GM21423 (cell line): Measurements from ENCODE around the gene PIAS2.
"Not testable (repeated sequence)": the region's sequence is repeated elsewhere in the genome, so short reads cannot be mapped to it uniquely, and the experiment has no call there.

ENCODE experiments used
- ATAC-seq: cut with Tn5 transposase; IDR thresholded peaks from one replicate; pipeline ENCODE4 v1.9.1; 2021; ENCODE audit warnings: mild to moderate bottlenecking, moderate library complexity; ENCODE audit not compliant: unreplicated experiment

The PIAS2 gene

DNA sequence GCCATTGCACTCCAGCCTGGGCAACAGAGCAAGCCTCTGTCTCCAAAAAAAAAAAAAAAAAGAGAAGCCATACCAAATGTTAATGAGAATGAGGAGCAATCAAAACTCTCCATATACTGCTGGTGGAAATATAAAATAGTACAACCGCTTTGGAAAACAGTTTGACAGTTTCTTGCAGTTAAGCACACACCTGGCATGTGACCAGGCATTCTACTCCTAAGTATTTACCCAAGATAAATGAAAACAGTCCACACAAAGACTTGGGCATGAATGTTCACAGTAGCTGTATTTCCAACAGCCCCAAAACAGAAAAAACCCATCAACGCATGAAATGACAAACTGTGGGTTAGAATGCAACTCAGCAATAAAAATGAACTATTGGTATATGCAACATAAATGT is 84.5 kb downstream of the PIAS2 start:
- no peak for ATAC-seq

DNA sequence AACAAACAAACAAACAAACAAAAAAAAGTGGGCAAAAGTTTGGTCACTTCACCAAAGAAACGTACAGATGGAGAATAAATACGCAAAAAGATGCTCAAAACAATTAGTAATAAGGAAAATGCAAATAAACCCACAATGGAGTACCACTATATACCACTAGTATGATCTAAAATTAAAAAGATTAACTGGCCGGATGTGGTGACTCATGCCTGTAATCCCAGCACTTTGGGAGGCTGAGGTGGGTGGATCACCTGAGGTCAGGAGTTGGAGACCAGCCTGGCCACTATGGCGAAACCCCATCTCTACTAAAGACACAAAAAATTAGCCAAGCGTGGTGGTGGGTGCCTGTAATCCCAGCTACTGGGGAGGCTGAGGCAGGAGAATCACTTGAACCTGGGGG is 84.9 kb downstream of the PIAS2 start:
- not testable (repeated sequence) for ATAC-seq

DNA sequence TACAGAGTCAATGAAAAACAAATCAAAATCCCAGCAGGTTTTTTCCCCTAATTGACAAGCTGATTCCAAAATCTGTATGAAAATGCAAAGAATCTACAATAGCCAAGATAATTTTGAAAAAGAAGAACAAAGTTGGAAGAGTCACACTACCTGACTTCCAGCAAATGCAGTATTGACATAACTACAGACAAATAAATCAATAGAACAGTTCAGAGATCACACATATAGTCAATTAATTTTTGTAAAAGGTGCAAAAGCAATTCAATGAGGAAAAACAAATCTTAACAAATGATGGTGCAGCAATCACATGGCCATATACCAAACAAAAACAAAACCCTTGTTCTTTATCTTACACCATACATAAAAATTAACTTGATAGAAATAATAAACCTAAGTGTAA is 85.9 kb downstream of the PIAS2 start:
- ATAC-seq: no peak

DNA sequence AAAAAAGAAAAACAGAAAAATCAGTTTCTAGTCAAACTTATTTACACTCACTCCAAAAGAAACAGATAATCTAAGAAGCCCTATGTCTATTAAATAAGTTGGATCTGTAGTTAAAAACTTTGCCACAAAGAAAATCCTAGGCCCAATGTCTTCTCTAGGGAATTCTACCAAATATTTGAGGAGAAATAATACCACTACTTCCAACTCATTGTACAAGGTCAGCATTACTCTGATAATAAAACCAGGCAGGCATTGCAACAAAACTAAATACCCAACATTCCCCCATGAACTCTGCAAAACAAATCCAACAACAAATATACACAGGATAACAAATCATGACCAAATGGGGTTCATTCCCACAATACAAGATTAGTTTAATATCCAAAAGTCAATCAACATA is 86.7 kb downstream of the PIAS2 start:
- no peak for ATAC-seq

DNA sequence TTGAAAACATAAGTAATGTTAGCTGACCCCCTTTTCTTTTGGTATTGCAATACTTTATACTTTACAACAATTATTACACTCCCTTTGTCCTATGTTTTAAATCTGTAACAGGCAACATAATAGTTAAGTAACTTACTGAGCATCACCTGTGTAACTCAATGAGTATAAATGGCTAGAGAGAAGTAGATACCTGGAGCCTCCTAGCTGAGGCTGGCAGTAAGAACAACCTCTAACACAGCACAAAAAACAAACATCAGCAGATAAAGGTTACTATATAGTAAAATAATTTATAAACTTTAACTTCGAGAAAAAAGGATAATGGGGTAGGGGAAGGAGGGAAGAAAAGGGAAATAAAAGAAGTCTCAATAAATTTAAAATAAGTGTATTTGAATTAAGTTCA is 87.4 kb downstream of the PIAS2 start:
- ATAC-seq: no peak

DNA sequence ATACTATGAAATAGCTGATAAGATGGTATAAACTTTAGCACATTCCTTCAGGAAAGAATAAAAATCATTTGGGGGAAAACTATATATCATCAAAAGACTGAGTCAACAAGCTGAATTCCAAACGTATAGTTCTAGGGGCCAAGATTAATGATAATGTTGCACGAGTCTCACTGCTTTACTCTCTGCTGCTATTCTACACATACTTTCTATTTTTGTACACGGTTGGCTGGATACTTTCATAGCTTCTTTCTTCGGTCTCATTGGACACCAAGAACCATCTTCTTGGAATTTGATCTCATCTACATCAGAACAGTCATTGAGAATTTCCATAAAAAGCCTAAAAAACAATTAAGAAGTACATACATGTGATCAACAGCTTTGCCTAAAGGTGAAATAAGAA is 87.8 kb downstream of the PIAS2 start:
- no peak for ATAC-seq

DNA sequence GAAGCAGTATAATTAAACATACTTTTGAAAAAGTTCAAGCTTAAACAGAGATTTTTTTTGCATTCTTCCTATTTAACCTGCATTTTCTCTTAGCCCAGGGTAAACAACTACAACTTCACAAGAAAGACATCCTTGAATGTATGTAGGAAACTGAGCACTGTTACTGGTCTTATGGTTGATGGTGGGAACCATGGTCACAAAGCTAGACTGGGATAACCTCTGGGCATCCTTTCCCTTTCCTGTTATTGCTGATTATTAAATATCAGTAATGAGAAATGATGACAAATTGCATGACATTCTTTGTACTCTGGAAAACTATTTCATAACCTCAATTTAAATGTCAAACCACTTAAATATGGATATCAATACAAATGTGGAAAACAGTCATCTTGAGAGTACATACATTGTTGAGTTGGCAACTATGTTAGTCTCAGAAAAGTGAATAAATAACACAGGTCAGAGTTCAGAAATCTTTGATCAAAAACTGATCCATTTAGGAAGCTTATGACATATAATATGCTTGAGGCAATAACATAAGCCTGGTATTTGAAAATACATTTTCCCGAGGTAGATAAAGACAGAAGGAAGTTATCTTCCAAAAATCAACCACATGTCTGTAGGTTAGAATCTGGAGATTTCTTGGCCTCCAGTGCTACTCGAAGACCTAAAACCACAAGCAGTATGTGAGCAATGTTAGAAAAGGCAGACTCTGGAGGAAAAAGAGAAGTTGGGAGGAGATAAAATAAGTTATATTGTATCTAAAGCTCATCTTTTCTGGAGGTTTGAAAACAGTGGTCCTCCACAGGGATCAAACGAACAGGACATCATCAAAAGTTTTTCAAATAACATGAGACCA is 95.2 kb downstream of the PIAS2 start:
- no peak for ATAC-seq

DNA sequence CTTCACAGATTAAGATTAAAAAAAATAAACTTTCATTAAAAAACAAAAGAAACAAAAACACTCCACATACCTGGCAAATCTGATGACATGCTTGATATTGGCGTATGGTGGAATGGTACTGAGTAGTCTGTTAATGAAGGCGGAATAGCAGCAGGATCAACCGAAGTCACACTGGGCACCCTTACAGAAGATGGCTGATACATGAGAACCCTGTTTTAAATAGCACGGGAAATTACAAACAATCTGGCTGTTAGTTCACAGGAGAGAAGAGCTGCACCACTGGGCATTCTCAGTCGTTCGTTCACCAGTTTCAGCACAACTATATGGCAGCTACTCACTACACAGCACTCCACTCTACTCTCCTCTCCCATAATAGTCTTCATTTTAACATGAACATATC is 96.4 kb downstream of the PIAS2 start:
- no peak for ATAC-seq

DNA sequence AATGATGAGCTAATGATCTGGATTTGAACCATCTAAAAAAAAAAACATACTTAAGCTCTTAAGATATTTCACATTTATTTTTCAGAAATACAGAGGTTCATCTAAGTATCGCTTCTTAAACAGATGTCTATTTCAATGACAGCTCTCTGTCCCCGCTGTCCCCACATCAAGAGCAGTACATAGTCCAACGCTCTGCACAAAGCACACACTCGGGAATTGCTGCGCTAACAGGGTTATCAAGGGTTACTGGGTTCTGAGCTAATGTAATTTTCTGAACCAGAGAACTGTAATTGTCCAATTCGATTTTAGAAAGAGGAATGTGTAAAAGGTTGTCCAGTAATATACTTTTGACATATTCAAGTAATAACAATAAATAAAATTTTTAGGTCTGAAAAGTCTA is 101.6 kb downstream of the PIAS2 start:
- no peak for ATAC-seq

DNA sequence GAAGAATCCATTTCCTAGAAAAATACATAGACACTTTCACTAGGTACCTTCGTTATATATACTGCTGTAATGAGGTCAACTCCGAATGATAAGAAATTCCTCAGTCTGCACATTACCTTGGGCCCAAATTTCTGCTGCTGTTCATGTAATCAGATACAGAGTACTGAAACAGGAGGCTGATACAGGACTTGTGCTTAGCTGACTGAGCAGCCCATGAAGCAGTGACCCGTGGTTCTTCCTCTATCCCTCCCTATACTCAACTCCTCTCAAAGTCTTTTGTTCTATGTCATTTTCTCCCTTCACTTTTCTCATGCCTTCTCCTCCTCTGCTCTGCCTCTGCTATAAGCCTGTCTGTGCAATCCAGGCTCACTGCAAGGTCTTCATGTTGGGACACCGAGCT is 102.9 kb downstream of the PIAS2 start:
- no peak for ATAC-seq

DNA sequence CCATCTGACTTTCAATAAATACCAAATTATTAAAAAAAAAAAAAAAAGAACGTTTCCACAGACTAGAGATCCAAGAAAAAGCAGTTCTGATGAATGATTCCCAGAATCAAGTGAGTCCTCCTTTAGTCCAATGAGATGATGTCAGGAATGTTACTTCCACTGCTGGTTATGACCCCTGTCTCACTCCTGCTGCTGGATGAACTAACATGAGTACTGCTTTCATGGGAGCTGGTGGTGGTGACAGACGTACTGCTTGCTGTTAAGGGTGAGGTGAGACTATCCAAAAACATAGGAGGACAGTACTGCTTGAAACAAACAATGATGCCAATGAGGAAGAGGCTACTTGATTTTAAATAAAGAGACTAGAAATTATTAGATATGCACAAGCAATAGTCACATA is 105.0 kb downstream of the PIAS2 start:
- ATAC-seq: no peak

DNA sequence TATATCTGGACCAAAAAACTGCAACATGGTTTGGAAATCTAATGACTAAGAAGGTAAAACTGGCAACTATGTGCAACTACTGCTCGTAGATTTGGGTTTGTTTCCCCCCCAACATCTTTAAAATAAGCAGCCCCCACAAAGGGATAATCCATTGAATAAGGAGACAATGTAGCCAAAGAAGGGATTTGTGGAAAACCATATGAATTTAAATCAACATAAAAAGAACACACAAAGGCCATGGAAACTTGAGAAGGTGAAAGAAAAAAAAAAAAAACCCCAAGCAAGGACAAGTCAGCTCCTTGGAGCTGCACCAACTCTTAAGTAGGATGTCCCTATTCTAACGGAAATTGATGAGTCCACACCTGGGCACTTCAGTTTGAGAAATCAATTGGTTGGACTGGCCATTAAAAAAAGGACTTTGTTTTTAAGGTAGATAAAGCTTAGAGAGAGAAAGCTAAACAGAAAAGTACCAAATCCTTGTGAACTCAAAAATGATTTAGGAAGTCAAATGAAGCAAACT is 106.8 kb downstream of the PIAS2 start:
- ATAC-seq: no peak

DNA sequence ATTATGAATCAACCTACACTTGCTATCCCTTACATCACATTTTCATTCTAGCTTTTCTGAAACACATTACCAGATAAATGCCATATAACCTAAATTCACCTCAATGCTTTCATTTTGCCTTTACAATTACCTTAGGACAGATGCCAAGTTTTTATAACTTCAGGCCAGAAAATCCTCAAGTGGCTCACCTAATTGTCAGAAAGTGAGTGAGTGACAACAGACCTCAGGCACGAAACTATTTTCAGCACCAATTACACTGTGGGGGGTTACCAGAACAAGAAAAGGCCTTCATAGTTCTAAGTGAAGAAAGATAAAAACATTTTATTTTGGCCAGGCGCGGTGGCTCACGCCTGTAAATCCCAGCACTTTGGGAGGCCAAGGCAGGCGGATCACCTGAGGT is 108.2 kb downstream of the PIAS2 start:
- ATAC-seq: no peak

DNA sequence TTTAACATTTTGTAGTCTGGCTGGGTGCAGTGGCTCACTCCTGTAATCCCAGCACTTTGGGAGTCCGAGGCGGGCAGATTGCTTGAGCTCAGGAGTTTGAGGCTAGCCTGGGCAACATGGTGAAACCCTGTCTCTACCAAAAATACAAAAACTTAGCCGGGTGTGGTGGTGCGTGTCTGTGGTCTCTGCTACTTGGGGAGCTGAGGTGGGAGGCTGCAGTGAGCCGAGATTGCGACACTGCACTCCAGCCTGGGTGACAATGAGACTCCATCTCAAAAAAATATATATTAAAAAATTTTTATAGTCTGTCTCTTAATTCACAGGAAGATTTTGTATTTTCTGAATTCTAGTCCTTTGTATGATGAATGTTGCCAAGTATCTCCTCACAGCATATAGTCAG is 121.4 kb downstream of the PIAS2 start:
- ATAC-seq: not testable (repeated sequence)

DNA sequence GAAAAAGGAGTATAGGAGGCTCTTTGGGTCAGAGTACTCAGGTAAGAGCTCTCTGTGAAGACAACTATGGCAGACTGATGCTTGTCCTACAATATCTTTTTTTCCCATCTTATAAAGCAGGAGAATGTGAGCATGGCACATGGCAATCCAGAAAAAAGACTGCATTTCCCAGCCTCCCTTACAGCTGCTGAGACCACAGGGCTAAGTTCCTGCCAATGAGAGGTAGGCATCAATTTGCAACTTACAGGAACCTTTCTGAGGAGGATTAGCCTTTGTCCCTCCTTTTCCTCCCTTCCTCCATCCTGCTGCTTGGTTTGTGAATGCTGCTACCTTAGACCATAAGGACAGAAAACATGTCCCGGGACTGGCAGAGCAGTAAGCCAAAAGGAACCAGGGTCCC is 122.7 kb downstream of the PIAS2 start:
- no peak for ATAC-seq

DNA sequence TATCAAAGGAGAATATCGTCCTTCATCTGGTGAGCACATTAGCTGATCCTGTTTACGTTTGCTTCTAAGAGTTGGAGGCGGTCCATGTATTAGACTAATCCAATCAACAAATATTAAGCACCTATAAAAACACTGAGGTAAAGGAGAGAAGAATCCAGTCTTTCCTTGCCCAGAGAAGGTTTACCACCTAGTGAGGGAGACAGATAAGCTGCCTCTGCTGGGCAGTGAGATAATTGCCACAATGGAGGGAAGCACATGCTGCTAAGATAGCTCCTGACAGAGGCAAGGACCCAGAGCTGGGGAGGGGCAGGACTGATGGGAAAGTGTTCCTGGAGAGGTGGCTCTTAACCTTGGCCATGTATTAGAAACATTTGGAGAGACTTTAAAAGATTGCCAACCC is 123.7 kb downstream of the PIAS2 start:
- ATAC-seq: no peak

DNA sequence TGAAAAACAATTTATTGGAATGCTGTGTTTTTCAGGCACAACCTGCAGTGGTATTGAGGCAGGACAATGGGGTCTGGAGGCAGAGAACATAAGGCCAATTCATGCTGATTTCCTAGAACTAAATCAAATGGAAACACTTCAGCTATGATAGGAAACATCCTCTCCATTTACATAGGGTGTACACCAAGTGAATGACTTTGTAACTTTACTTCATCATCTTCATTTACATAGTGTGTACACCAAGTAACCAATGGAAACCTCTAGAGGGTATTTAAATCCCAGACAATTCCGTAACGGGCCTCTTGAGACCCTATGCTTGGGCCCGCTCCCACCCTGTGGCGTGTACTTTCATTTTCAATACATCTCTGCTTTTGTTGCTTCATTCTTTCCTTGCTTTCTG is 128.2 kb downstream of the PIAS2 start:
- ATAC-seq: no peak

DNA sequence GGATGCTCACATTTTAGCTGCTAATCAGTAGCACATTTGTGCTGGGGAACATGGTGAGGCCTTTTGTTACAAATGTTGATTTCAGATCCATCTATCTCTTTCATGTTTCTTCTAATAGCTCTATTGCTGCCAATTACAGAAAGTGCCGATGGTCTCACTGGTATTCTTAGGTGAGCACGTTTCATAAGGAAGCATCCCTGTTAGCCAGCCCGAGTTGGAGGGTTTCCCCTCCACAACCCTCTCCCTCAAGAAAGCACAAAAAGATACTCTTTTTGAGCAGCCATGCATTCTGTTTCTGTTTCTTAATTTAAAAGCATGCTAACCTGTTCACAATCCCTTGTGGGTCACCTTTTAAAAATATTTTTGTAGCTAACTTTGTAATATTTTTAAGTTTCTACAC is 129.6 kb downstream of the PIAS2 start:
- ATAC-seq: no peak

DNA sequence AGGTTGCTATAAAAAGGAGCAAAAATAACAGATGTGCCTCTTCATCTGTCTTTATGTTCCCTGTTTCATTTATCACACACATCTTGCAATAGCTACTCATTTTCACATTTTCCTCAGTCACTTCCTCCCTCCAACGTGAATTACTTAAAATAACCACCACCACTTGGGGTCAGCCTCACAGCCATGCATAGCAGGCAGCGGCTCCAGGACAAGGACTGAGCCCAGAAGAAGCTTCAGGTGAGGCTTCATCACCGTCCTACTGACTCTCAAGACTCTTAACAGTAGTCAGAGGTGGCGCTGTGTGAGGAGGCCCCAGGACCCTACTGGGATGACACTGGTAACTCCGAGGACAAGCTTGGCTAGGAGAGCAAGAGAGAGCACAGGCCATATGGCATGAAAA is 144.9 kb downstream of the PIAS2 start:
- ATAC-seq: no peak

DNA sequence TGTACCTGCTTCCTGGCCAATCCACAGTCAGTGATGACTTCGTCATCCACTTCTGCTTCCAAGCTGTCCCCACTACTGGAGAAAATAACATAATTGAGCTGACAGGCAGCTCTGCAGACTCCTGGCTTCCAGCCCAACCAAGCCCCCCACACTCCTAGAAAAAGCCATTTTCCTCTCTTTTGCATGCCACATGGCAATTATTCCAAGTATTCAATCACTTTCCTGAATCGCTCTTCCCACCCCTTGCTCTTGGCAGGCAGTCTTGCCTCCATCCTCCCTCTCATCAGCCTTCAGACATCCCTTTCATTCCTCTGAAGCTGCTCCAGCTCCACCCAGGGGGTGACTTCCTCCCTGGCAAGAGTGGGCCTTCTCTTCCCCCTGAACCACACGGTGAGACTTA is 146.2 kb downstream of the PIAS2 start:
- ATAC-seq: no peak

DNA sequence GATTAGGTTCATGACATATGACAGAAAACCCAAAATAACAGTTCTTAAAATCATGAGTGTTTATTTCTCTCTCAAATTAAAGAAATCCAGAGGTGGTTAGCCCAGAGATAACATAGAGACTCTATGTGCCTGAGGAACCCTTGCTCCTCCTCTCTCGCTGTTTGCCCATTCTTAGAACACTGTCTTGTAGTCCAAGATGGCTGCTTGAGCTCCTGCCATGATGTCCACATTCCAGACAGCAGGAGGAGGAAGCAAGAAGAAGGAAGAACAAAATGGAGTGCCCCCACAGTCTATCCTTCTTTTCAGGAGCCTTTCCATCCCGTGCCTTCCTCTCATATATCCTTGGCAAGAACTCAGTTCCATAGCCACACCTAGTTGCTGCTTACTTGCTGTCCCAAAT is 146.6 kb downstream of the PIAS2 start:
- ATAC-seq: no peak

DNA sequence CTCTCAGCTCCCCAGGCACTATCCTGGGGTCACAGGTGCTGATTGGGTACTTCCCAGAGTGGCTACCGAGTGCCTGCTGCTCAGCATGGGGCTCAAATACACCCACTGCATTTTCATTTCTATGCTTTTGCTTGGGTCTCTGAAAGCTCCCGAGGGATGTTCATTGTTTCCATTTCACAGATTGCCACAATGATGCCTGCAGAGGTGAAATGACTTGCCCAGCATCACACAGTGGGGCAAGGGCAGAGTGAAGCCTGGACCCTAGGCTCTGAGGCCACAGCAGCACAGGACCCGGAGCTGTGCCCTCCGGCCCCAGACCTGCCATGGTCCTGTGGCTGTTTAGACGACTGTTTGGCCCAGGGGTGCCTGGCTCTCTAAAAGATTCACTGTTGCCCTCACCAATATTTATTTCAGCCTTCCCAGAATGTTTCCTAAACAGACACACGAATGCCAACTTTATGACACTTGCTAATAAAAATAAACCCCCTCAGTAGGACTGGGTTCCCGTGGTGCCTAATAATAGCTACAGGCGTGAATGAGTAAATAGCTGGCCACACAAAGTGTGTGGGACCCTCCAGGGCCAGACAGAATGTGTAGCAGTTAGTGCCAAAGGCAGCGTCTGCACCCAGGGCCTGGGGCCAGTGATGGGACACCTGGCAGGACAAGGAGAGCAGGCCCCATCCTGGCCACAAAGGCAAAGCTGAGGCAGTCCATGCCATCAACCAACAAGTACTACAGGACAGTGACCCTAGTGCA is 149.0 kb downstream of the PIAS2 start:
- ATAC-seq: no peak
